PFSK-1 (cell line): Measurements from ENCODE around the gene ZAP70.

Source experiments
- FOXP2 ChIP-seq: optimal IDR thresholded peaks from 2 replicates; pipeline ENCODE3; 2011; ENCODE audit warnings: borderline replicate concordance, control low read depth, inconsistent platforms; ENCODE audit not compliant: insufficient read depth; ENCODE audit errors: extremely low read length, extremely low read depth
- POLR2AphosphoS5 ChIP-seq: IDR thresholded peaks from 2 replicates; pipeline ENCODE4 v1.6.1; 2012; ENCODE audit warnings: low read depth, mild to moderate bottlenecking, control low read depth, low read length, moderate library complexity
- REST ChIP-seq, 2 experiments: IDR thresholded peaks; 2 replicates each; pipeline versions ENCODE4 v1.6.1 to v1.8.0; 2011 to 2012; ENCODE audit warnings: low read depth in 2 of 2, low read length in 2 of 2, control low read depth in 1 of 2, inconsistent platforms in 1 of 2, mild to moderate bottlenecking in 1 of 2, moderate library complexity in 1 of 2; ENCODE audit not compliant: insufficient read depth in 1 of 2
- SIN3A ChIP-seq: IDR thresholded peaks from 2 replicates; pipeline ENCODE4 v1.6.1; 2012; ENCODE audit warnings: mild to moderate bottlenecking, low read length, moderate library complexity, borderline replicate concordance; ENCODE audit not compliant: insufficient read depth
- TAF1 ChIP-seq: IDR thresholded peaks from 2 replicates; pipeline ENCODE4 v1.6.1; 2012; ENCODE audit warnings: low read length, control low read depth, borderline replicate concordance; ENCODE audit not compliant: insufficient read depth

Gene ZAP70

DNA sequence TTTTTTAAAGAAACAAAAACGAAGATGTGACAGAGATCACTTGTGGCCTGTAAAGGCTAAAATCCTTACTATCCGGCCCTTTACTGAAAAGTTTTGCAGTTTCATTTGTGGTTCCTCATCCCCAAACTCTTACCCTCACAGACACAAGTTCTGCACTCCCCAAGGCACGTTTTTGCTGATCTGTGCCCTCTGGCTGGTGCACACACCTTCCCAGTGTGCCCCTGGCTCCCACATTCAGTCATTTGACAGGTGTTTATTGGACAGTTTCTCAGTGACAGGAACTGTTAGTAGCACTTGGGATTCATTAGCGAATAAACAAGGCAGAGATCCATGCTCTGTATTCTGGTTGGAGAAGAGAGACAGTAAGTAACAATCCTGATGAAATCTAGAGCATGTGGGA is 22.8 kb downstream of the ZAP70 start:
- TF ChIP-seq TAF1 (no peak), SIN3A (no peak), FOXP2 (no peak), POLR2AphosphoS5 (no peak), REST (IDR thresholded peaks at IDR 0.05; ENCODE audit: insufficient read depth in 1 of 2, low read depth in 2 of 2, low read length in 2 of 2) (no peak)

GRCh38 chr2:97736608-97737330 is 23.4 kb downstream of the ZAP70 start:
- TF ChIP-seq SIN3A (no peak), TAF1 (no peak), FOXP2 (no peak), POLR2AphosphoS5 (no peak), REST (IDR thresholded peaks at IDR 0.05; ENCODE audit: insufficient read depth in 1 of 2, low read depth in 2 of 2, low read length in 2 of 2) (no peak)

- TF ChIP-seq FOXP2: no peak
- no peak for TF ChIP-seq REST (IDR thresholded peaks at IDR 0.05; ENCODE audit: insufficient read depth in 1 of 2, low read depth in 2 of 2, low read length in 2 of 2)
- no peak for TF ChIP-seq POLR2AphosphoS5
- no peak for TF ChIP-seq TAF1
- TF ChIP-seq SIN3A: no peak
Observed at GRCh38 chr2:97737421-97738178, 24.2 kb downstream of the ZAP70 start.

DNA sequence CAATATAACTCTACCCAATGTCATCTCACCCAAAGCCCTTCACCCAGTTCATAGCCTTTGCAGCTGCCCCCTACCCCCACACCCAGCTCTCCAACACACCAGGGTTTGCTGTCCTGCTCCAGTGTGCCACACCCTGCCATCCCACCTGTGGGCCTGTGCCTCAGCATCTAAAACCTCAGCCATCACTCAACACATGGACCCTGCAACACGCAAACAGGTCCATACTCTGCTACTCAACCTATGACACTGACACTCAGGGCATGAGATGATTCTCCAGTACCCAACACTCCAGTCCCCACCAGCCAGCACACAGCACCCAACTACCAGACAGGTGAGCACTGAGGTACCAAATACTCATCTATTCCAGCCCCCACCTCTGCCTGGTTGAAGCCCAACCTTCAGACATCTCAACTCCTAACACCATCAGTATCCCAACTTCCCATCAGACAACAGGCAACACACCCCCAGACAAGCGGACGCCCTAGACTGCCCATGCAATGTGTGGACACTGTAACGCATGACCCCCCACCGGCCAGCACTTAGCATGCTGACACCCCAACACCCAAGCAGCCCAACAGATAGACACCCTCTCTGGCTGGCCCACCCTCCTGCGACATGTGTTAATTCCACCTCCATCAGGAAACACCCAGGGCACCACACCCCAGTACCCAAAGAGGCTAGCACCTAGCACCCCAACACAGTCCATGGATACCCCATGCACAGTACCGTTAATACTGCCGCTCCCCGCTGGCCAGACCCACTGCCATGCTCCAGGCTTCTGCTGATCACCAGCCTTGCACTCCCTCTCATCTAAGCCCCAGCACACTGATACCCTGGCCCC is 25.0 kb downstream of the ZAP70 start:
- TF ChIP-seq POLR2AphosphoS5 (no peak), SIN3A (no peak), FOXP2 (no peak), REST (IDR thresholded peaks at IDR 0.05; ENCODE audit: insufficient read depth in 1 of 2, low read depth in 2 of 2, low read length in 2 of 2) (no peak), TAF1 (no peak)
